Measurements from ENCODE around the gene PRKN. TPM values are rescaled to one million over a fixed set of nuclear protein-coding genes. Genes with fewer than 3 reads are reported as not detected.
A peak's percentile ranks its signal among the peaks of the same experiment; 100 is the strongest.

The PRKN gene
- total RNA-seq, 4 donors from 2014 or later, result 5.2 to 121 (median 6.9) TPM

DNA sequence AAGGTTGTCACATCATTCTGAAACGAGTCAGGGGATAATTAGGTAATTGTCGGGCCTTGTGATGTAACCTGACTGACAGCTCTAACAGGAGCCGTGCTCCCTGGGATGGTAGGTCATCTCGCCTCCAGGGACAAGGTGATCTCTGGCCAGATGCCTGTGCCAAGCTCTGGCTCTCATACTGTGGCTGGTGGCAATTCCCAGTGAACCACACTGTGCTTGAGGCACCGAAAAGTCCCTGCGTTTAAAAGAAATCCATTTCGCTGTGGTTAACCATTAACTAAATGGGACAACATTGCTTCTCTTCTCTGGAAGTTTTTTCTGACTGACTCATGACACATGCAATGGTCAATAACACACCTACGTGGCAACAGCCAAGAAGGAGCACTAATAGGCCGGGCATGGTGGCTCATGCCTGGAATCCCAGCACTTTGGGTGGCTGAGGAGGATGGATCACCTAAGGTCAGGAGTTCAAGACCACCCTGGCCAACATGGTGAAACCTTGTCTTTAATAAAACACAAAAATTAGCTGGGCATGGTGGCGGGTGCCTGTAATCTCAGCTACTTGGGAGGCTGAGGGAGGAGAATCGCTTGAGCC, 669.2 kb downstream of the PRKN start:
- H3K9me3 ChIP-seq, result no peaks in the 10 kb centered on the region
- intact Hi-C loops (cut with DNase I), result no loop called here
- TF ChIP-seq, protein P1, sequence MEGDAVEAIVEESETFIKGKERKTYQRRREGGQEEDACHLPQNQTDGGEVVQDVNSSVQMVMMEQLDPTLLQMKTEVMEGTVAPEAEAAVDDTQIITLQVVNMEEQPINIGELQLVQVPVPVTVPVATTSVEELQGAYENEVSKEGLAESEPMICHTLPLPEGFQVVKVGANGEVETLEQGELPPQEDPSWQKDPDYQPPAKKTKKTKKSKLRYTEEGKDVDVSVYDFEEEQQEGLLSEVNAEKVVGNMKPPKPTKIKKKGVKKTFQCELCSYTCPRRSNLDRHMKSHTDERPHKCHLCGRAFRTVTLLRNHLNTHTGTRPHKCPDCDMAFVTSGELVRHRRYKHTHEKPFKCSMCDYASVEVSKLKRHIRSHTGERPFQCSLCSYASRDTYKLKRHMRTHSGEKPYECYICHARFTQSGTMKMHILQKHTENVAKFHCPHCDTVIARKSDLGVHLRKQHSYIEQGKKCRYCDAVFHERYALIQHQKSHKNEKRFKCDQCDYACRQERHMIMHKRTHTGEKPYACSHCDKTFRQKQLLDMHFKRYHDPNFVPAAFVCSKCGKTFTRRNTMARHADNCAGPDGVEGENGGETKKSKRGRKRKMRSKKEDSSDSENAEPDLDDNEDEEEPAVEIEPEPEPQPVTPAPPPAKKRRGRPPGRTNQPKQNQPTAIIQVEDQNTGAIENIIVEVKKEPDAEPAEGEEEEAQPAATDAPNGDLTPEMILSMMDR (IDR thresholded peaks at IDR 0.05), result no peak
- no peak for TF ChIP-seq POLR2A (IDR thresholded peaks at IDR 0.05)
- no peaks in the 10 kb centered on the region for H3K27me3 ChIP-seq
- no peaks in the 10 kb centered on the region for H3K36me3 ChIP-seq
- H3K4me3 ChIP-seq (replicated peaks in 1 of 3), result no peak overlapping the region
- H3K4me1 ChIP-seq, result no peaks in the 10 kb centered on the region
- no peak overlapping the region for H3K27ac ChIP-seq
- DNase-seq, result no peak
- WGBS, 2 donors, result 86 to 90% methylated on average over 10 to 11 of the region's 11 CpGs

DNA sequence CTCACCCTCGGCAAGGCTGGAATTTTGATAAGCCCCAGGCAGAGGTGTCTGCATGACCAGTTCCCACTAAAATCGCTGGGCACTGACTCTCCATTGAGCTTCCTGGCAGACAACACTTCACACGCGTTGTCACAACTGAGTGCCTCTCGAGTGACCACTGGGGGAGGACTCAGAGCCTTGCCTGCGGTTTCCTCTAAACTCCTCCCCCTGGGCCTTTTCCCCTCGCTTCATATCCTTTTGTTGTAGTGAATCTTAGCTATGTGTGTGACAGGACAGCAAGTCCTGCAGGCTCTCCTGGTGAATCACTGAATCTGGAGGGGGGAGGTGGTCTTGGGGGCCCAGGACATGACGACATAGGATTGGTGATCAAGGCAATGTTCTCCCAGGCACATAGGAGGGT, 670.8 kb downstream of the PRKN start:
- intact Hi-C loops (cut with DNase I), result no loop called here
- 18 to 23% methylated on average over 8 of the region's 8 CpGs for WGBS, 2 donors

DNA sequence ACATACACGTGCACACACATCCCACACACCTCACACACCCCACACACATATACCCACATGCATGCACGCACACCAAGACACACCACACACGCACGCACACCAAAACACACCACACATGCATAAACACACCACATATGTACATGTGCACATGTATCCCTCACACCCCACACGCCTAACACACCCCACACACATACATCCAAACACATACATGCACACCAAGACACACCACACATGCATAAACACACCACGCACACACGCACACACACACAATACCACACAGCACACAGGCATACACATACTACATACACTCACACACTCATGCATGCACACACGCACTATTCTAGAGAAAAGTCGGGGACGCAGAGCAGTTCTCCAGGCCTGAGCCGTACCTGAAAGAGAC, 671.5 kb downstream of the PRKN start:
- 93 to 95% methylated on average over 11 of the region's 11 CpGs for WGBS, 2 donors
- intact Hi-C loops (cut with DNase I), result no loop called here
- Histone ChIP-seq H3K4me1 (no peaks in the 10 kb centered on the region), H3K9me3 (no peaks in the 10 kb centered on the region), H3K27me3 (no peaks in the 10 kb centered on the region), H3K36me3 (no peaks in the 10 kb centered on the region), H3K27ac (no peak overlapping the region), H3K4me3 (replicated peaks in 1 of 3) (no peak overlapping the region)
- no peak for TF ChIP-seq POLR2A (IDR thresholded peaks at IDR 0.05)
- TF ChIP-seq, protein P1 (IDR thresholded peaks at IDR 0.05), result no peak
- no peak for DNase-seq

More for the DNA sequence above, 670.8 kb downstream of the PRKN start:
- no peak for TF ChIP-seq POLR2A (IDR thresholded peaks at IDR 0.05)
- TF ChIP-seq, protein P1 (IDR thresholded peaks at IDR 0.05), result no peak
- peak; percentile 34 to 55 for DNase-seq
- H3K4me1 ChIP-seq, result no peaks in the 10 kb centered on the region
- no peaks in the 10 kb centered on the region for H3K9me3 ChIP-seq
- no peaks in the 10 kb centered on the region for H3K36me3 ChIP-seq
- no peak overlapping the region for H3K27ac ChIP-seq
- H3K4me3 ChIP-seq (replicated peaks in 1 of 3), result no peak overlapping the region
- no peaks in the 10 kb centered on the region for H3K27me3 ChIP-seq

DNA sequence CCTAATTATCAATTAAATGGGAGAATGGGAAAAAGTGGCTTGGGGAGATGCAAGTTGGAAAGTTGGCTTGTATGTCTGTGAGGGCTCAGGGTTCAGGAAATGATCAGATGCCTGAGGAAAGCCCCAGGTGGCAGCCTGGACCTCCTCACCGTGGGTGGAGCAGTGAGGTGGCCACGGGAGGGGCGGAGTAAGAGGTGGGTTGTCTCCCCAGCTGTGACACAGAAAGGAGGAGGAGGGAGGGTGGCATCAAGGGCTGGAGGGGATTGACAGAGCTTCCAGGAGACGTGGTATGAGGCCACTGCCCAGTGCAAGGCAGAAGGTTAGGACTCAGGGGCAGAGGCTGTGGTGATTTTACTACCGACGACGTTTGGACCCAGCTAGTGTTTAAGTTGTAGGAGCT, 672.2 kb downstream of the PRKN start:
- H3K36me3 ChIP-seq, result no peaks in the 10 kb centered on the region
- no peak overlapping the region for H3K27ac ChIP-seq
- intact Hi-C loops (cut with DNase I), result no loop called here
- DNase-seq, result no peak
- TF ChIP-seq POLR2A (IDR thresholded peaks at IDR 0.05), result no peak
- TF ChIP-seq, protein P1 (IDR thresholded peaks at IDR 0.05), result no peak
- H3K27me3 ChIP-seq, result no peaks in the 10 kb centered on the region
- H3K4me1 ChIP-seq, result no peaks in the 10 kb centered on the region
- no peak overlapping the region for H3K4me3 ChIP-seq (replicated peaks in 1 of 3)
- WGBS, 2 donors, result 75 to 78% methylated on average over 7 of the region's 7 CpGs
- H3K9me3 ChIP-seq, result no peaks in the 10 kb centered on the region

DNA sequence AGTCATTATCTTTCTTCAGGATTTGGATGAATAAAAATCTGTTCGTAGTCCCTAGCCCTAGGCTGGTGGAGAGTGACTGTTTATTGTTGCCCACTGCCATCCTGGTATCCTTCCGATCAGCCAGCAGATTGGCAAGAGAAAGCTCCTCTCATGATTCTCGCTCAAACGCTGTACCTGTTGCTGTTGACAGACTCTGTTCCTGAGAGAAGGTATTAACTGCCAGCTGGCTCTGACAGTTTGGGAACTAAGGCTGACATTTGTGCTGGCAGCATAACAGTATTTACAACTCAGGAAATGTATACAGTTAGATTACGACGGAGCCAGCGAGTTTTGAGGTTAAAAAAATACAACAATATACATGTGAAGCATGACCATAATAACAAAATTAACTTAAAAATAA, 674.5 kb downstream of the PRKN start:
- no peak for DNase-seq
- TF ChIP-seq, protein P1 (IDR thresholded peaks at IDR 0.05), result no peak
- TF ChIP-seq POLR2A (IDR thresholded peaks at IDR 0.05), result no peak
- Histone ChIP-seq H3K27ac (no peak overlapping the region), H3K4me3 (replicated peaks in 1 of 3) (no peak overlapping the region), H3K27me3 (no peaks in the 10 kb centered on the region), H3K9me3 (no peaks in the 10 kb centered on the region), H3K36me3 (no peaks in the 10 kb centered on the region), H3K4me1 (no peaks in the 10 kb centered on the region)
- intact Hi-C loops (cut with DNase I), result no loop called here
- WGBS, 2 donors, result 87 to 88% methylated on average over 7 of the region's 7 CpGs

Measured in thyroid gland (tissue), 4 donors.